ENCODE measurements around the gene SIRPD.
A peak's percentile ranks its signal among the peaks of the same experiment; 100 is the strongest.

The SIRPD gene

DNA sequence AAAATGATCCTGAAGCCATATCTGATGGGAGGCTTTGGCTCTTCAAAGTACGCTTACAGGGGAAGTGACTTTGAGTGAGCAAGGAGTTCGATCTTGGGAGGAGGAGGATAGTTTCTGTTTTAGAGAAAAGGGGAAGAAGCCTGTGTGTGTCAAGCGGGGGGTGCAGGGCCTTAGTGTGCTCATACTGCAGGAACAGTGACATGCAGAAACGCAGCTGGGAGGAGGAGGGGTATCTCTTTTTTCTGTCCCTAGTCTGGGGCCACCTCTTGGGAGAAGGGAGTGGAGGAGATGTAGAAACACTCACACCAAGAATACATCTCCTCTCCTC, 19.8 kb downstream of the SIRPD start:
- no peak for DNase-seq (ENCODE audit: low read depth)

DNA sequence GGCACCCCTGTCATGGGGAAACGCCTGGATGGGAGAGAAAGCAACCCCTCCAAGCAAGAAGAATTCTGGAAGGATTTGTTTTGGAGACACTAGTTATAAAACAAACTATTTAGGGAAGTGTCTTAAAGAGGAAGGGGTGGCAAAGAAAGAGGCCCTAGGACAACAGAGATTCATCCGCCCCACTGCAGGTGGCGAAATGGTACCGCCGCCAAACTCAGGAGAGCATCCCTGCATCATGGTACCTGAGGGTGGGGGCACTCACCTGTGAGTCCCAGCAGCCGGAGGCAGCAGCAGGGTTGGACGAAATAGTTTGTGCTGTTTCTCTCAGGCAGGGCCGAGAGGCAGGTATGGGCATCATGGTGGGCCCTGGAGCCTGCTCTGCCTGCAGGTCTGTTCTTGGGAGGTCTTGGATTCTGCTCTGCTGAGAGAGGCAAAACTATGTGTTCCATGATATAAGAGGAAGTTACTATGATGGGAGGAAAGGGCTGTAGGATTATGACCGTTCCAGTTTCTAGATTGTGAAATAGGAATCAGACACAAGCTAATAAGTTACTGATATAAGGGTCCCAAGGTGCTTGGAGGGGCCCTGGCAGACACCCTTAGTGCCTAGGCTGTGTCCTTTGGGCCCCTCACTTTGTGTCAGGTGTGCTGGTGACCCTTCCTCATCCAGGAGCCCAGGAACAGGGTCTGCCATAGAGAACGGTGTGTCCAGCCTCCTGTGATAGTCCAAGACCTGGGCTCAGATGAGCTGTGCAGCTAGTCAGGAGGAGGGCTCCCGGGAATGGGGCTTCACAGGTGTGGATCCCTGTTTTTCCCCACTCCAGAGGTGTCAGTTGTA, 20.4 kb downstream of the SIRPD start:
- DNase-seq (ENCODE audit: low read depth): no peak

DNA sequence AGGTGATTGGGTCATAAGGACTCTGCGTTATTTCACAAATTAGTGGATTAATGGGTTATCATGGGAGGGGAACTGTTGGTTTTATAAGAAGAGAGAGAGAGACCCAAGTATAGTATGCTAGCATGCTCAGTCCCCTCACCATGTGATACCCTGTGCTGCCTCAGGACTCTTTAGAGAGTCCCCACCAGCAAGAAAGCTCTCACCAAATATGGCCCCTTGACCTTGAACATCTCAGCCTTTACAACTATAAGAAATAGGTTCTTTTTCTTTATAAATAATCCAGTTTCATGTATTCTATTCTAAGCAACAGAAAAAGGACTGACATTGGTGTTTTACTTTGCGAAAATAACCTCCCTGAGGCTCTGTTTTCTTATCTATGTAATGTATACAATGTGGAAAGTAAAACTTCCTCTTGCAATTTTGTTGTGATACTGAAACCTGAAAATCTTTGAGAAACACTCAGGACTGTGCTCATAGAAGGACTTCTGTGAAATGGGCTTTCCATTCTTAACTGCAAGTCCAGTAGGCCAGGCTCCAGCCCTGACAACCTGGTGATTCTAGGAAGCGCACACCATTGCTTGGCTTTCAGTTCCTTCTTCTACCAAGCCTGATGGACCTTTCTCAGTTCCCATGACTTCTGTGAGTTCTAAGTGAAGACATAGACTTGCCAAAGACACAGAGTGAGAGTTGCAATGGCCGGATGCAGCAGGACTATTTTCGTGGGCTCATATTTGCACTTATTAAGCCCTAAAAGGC, 21.9 kb downstream of the SIRPD start:
- no peak for DNase-seq (ENCODE audit: low read depth)

DNA sequence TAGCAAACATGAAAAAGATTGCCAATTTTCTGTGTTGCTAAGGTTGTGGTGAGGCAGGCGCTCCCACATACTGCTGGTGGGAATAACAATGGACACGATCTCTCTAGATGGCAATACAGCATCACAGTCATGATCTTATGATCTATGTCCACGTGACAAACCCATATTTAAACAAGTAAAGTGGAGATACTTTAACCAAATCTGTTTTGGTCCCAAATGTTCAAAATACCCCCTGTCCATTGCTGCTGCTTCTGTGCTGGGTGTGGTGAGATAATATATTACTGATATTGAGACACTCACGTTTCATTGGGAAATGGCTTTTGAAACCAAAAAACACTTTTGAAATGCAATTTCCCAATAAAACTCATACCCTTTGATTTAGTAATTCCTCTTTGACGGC, 23.0 kb downstream of the SIRPD start:
- no peak for DNase-seq (ENCODE audit: low read depth)

DNA sequence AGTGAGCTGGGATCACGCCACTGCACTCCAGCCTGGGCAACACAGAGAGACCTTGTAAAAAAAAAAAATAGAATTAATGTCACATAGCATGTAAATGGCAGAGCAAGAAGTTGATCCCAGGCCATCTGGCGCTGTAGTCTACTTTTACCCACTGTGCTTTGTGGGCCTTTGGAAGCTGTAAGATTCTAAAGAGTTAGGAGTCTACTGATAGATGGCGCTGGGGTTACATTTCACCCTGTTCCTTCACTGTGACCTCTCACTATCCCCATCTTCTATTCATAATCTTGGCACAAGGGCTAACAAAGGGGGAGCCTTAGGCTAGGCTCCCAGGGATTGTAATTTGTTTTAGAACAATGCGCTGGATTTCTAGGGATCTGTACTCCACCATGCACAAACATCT, 24.4 kb downstream of the SIRPD start:
- DNase-seq (ENCODE audit: low read depth): peak; percentile 46

DNA sequence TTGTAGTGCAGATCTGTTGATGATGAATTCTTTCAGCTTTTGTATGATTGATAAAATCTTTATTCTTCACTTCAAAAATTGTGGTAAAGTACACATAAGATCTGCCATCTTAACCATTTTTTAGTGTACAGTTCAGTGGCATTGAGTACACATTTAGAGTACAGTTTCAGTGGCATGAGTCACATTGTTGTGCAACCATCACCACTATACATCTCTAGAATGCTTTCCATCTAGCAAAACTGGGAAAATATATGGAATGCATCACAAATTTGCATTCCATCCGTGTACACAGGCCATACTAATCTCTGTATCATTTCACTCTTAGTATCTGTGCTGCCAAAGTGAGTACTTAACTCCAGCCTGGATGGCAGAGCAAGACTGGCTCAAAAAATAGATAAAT, 28.7 kb downstream of the SIRPD start:
- DNase-seq (ENCODE audit: low read depth): peak; percentile 58

DNA sequence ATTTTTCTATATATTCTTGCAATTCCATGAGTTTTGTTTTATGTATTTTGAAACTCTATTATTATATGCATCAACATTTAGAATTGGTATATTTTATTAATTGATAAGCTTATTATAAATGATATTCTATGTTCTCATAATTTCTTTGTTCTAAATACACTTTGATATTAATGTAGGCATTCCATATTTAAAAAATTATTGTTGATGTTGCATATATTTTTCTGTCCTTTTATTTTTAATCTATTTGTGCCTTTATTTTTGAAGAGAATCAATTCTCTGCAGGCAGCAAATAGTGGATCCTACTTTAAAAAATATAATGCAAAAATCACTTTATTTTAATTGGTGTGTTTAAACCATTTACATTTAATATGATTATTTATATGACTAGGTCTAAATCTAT, 29.6 kb downstream of the SIRPD start:
- DNase-seq (ENCODE audit: low read depth): no peak

DNA sequence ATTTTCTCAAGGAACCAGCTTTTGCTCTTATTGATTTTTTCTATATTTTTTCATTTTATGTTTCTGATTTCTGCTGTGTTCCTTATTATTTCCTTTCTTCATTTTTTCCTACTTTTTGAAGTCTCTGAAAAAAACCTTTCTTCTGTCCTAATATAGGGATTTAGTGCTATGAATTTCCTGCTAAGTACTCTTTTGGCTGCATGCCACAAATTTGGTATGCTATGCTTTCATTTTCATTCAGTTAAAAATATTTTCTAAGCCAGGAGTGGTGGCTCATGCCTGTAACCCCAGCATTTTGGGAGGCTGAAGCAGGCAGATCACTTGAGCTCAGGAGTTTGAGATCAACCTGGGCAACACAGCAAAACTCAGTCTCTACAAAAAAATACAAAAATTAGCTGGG, 30.6 kb downstream of the SIRPD start:
- DNase-seq (ENCODE audit: low read depth): peak; percentile 20

DNA sequence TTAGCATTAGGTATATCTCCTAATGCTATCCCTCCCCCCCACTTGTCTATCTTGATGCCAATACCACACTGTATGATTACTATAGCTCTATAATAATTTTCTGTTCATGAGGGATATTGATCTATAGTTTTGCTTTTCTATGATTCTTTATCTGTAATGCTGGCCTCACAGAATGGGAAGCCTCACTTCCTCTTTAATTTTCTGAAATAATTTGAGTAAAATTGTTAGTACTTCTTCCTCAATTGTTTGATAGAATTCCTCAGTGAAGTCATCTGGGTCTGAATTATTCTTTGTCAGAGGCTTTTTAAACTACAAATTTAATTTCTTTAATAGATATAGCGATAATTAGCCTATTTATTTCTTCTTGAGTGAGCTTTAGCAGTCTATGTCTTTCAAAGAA, 31.2 kb downstream of the SIRPD start:
- no peak for DNase-seq (ENCODE audit: low read depth)

DNA sequence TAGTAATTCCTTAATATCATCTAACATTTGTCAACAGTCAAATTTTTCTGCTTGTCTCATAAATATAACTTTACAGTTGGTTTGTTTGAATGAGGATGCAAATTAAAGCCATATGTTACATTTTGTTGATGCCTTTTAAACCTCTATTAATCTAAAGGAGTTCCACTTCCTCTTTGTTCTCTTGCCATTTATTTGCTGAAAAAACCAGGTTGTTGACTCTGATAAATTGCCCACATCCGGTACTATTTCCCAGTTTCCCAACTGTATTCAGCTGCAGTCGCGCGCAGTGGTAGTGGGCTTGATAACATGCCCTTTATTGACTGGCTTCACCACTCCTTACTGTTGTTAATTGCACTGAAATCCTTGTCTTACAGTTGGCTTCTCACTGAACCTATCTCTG, 33.5 kb downstream of the SIRPD start:
- peak; percentile 38 for DNase-seq (ENCODE audit: low read depth)

DNA sequence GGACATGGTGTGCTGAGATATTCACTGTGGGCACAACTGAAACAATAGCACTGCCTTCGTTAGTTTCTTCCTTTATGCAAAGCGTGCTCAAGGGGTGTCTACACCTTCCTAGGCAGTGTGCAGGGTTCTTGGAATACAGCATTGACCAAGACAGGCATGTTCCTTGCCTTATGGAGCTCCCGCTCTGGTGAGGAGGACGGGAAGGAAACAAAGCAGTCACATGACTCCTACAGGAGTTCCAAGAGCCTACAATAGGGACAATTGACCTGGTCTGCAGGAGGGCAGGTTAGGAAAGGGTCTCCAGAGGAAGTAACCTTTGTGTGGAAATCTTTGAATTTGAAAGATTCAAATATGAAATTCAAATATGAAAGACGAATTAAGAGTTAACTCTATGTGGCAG, 40.5 kb downstream of the SIRPD start:
- no peak for DNase-seq (ENCODE audit: low read depth)

DNA sequence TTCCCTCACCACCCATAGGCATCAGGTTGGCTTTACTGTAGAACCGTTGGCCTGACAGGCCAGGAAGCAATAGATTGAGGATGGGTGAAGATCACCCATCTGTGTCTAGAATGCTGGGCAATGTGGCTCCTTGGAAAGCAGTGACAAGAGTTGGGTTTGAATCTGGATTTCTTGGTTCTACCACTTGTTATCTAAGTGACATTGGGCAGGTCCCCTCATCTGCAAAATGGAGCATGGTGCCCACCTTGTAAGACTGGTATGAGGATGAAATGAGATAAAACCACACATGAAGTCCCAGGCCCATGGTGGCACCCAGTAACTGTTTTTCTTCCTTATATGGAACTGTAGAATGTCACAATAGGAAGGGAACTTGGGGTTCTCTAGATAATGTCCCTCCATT, 43.7 kb downstream of the SIRPD start:
- no peak for DNase-seq (ENCODE audit: low read depth)

DNA sequence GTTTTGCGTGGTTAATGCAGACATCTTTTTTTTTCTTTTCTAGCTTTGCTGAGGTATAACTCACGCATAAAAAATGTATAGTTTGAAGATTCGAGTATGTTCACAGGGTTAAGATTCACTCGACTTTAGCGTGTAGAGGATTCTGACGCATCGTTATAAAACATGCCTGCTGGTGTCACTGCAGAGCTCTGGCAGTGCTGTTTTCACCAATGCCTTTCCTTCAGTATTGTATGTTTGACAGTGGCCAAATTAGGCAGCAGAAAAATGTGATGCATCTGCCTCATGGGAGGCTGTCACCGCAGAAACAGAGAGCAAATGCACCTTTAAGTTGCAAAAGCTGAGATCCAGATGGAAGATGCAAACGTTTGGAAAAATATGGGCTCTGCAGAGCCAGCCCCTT, 48.3 kb downstream of the SIRPD start:
- peak; percentile 52 for DNase-seq (ENCODE audit: low read depth)

DNA sequence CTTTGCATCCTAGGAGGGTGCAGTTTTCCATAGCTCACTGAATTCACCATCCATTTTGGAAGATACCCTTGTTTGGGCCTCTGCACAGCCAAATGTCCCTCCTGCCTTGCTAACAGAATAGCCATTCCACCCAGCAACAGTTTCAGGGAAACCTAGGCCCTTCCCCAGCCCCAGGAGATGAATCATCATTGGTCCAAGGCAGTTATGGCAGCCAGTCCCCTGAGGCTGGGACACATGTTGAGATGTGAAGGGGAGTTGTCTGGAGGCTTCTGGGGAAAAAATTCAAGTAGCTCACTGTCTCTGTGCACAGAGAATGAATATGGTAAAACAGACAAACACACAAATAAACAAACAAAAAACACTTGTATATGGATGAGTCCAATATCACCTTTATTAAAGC, 48.9 kb downstream of the SIRPD start:
- peak; percentile 14 for DNase-seq (ENCODE audit: low read depth)

DNA sequence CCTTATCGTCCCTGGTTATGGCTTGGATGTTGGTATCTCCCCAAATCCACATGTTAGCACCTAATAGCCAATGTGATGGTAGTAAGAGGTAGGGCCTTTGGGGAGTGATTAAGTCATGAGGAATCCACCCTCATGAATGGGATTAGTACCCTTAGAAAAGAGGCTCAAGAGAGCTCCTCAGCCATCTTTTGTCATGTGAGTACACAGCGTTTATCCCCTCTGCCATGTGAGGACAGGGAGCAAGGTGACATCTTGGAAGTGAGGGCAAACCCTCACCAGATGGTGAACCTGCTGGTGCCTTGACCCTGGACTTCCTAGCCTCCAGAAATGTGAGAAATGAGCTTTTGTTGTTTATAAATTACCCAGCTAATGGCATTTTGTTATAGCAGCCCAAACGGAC, 50.2 kb downstream of the SIRPD start:
- DNase-seq (ENCODE audit: low read depth): no peak

DNA sequence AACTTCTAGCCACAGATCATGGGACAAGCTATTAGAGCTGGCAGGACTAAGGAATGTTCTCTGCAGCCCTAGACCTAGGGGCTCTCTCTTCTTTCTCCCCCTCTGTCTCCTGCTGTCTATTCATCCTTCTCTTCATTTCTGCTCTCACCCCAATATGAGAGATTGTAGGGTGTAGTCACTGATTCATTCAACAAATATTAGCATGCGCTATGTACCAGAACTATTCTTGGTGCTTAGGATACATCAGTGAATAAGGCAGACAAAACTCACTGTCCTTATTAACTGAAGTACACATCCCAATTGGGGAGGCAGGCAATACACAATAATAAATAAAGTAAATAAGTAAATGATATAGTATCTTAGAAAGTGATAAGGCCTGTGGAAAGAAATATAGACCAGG, 51.6 kb downstream of the SIRPD start:
- peak; percentile 8 for DNase-seq (ENCODE audit: low read depth)

DNA sequence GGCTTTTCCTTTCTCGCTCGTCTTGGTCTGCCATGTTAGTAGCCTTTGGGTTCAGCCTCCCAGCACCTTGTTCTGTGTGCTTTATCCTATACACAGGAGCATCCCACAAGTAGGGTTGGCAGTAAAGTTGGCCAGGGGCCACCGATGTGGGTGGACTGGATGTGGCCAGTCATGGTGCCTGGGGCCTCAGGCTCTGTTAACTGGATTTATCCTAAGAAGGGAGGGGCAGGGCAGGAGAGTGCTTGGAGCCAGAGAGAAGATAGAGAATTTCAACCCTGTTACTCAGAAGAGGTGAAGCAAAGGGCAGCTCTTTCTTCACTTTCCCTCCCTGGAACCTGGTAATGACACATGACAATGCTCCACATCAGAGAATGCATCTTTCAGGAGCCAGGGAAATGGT, 52.1 kb downstream of the SIRPD start:
- peak; percentile 64 for DNase-seq (ENCODE audit: low read depth)

DNA sequence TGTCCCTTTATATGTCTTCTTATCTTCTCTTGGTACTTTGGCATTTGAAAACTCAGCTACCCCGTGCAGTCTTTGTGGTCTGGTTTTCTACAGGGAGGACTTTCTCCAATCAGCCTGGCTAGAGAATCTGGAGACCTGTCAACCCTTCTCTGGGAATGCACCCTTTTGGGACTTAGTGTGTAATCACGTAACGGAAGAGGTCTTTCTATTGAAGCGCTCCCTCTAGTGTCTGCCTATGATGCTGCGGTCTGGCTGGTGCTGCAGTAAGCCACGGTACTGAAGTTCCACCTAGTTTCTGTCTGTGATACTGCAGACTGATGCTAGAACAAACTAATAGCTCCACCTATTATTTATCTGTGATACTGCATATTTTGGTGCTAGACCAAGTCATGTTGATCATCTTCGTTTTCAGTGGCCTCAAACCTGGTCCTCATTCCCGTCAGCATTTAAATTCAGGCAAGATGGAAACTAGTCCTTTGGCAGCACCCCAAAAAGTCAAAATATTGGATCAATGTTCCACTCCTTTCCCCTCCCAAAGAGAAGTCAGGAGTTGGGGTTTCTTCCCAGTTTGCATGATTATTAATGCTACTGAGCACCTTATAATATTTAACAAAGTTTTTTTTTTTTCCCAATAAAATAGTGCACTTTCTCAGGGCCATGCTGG, 53.8 kb downstream of the SIRPD start:
- DNase-seq (ENCODE audit: low read depth): peak; percentile 94

DNA sequence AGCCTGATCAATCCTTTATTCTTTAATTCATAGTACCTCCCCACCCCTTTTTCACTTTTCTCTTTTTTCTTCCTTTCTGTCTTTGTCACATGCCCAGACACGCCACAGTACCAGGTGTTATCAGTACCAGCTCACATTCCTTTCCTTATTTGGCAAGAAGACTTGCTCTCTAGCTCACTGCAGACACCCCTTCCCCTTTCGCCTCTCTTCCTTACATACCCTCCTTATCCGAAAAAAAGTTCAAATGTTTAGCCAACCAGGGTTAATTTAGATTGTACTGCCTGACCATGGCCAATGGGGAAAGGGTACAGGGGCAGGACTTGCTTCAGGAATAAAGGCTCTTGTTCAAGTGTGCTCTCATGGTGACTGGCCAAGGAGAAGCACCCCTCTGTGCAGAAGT, 57.0 kb downstream of the SIRPD start:
- no peak for DNase-seq (ENCODE audit: low read depth)

DNA sequence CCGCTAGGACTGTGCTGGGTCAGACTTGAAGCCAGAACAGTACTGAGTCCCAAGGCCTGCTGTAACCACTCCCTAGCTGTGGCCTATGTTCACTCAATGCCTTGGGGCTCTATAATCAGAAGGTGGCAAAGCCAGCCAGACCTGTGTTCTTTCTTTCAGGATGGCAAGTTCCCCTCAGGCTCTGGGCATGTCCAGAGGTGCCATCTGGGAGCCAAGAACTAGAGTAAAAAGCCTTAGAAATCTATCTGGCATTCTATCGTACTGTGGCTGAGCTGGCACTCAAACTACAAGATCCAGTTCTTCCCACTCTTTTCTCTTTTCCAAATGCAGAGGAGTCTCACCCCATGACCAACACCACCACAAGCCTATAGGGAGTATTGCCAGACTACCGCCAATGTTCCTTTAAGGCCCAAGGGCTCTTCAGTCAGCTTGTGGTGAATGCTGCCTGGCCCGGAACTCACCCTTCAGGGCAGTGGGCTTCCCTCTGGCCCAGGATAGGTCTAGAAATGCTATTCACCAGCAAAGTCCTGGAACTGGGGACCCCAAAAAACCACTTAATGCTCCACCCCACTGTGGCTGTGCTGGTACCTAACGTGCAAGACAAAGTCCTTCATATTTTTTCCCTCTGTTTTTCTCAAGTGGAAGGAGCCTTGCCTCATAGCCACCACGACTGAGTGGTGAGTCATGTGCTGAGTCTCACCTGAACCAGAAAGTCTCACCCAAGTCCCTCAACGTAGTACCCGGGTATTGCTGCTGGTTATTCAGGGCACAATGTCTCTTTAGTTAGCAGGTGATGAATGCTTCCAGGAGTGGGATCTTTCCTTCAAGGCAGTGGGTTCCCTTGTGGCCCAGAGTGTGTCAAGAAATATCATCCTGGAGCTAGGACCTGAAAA, 57.7 kb downstream of the SIRPD start:
- DNase-seq (ENCODE audit: low read depth): no peak

DNA sequence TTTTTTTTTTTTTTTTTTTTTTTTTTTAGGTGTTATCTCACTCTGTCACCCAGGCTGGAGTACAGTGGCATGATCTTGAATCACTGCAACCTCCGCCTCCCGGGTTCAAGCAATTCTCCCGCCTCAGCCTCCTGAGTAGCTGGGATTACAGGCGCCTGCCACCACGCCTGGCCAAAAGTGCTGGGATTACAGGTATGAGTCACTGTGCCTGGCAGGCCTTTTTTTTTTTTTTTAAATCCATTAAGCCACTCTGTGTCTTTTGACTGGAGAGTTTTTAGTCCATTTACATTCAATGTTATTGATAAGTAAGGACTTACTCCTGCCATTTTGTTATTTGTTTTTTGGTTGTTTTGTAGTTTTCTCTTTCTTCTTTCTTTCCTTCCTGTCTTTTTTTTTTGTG, 60.1 kb downstream of the SIRPD start:
- peak; percentile 42 for DNase-seq (ENCODE audit: low read depth)

DNA sequence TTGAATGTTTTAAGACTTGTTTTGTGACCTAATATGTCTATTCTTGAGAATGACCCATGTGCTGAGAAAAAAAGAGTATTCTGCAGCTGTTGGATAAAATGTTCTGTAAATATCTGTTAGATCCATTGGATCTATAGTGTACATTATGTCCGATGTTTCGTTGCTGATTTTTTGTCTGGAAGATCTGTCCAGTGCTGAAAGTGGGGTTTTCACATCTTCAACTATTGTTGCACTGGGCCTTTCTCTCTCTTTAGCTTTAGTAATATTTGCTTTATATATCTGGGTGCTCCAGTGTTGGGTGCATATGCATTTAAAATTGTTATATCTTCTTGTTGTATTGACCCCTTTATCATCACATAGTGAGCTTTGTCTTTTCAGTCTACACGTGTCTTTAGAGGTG, 60.6 kb downstream of the SIRPD start:
- DNase-seq (ENCODE audit: low read depth): no peak
